K562 (cell line): ENCODE results near the gene ZNF358. TPM values are rescaled to one million over a fixed set of nuclear protein-coding genes. Genes with fewer than 3 reads are reported as not detected.

Experiments
- ATAC-seq: fragments of 200-7000 bp; cut with Tn5 transposase; 3 replicates; pipeline ENCODE4 v1.9.1; 2020; ENCODE audit warnings: moderate library complexity
- BruUV-seq: library from RNA; stranded (reverse); fragments of 400-500 nt; replicated peaks from 2 replicates; lab custom pipeline; 2021; lab: Mats Ljungman, UMichigan
- CTCF ChIA-PET: fragments of 300-600 bp; formaldehyde crosslinking; extraction: SDS; loops from one replicate; lab custom pipeline; 2021; ENCODE audit warnings: low intra/inter-chr PET ratio; lab: Yijun Ruan, JAX
- POLR2A ChIA-PET: fragments of 300-600, 350-650 bp; sonication (Branson Sonifier 250); formaldehyde crosslinking; extraction: SDS; loops from one replicate; lab custom pipeline; 2021; ENCODE audit warnings: antibody characterized with exemption, inconsistent platforms; lab: Yijun Ruan, JAX
- DNase-seq, 4 experiments: peaks; one replicate each; pipeline versions ENCODE4 v3.0.0 to v3.0.0-alpha.2; 2011 to 2018; ENCODE audit warnings: low spot score in 3 of 4, mixed read lengths in 3 of 4; ENCODE audit errors: extremely low read depth in 1 of 4
- FAIRE-seq: peaks from 2 replicates; lab custom pipeline; 2011; peaks lifted over from hg19 to GRCh38; lab: Jason Lieb, UNC
- H2AFZ ChIP-seq: 2 replicates; pipeline ENCODE4 v1.6.0; 2011; ENCODE audit warnings: low read depth, low read length, control low read depth, inconsistent platforms
- H3K27ac ChIP-seq: fragments of 200-600 bp; 3 replicates; pipeline ENCODE4 v1.8.0; 2011; ENCODE audit warnings: low read depth, mild to moderate bottlenecking, control low read depth, inconsistent platforms, low read length, moderate library complexity, mixed read lengths; ENCODE audit errors: extremely low read depth
- H3K27me3 ChIP-seq, 2 experiments: fragments of 300-600 bp in 1 of 2; 2 replicates in 1 of 2; 3 replicates in 1 of 2; pipeline versions ENCODE4 v1.6.0 to v1.8.0; 2011; ENCODE audit warnings: inconsistent platforms in 2 of 2, low read length in 2 of 2, mild to moderate bottlenecking in 1 of 2, mixed read lengths in 1 of 2, moderate library complexity in 1 of 2; ENCODE audit not compliant: control insufficient read depth in 2 of 2, insufficient read depth in 2 of 2
- H3K36me3 ChIP-seq: fragments of 300-600 bp; 3 replicates; pipeline ENCODE4 v1.8.0; 2011; ENCODE audit warnings: mild to moderate bottlenecking, low read length, inconsistent platforms; ENCODE audit not compliant: control insufficient read depth, insufficient read depth
- H3K4me1 ChIP-seq, 2 experiments: fragments of 200-600 bp in 1 of 2; replicated peaks in 1 of 2; 2 replicates in 1 of 2; 3 replicates in 1 of 2; pipeline versions ENCODE4 v1.5.1 to v1.8.0; 2011; ENCODE audit warnings: inconsistent platforms in 2 of 2, low read length in 2 of 2, mild to moderate bottlenecking in 1 of 2, mixed read lengths in 1 of 2, moderate library complexity in 1 of 2; ENCODE audit not compliant: control insufficient read depth in 2 of 2, insufficient read depth in 2 of 2
- H3K4me2 ChIP-seq: 2 replicates; pipeline ENCODE4 v1.6.1; 2011; ENCODE audit warnings: low read length, control low read depth, inconsistent platforms, mixed read lengths; ENCODE audit not compliant: insufficient read depth
- H3K4me3 ChIP-seq: fragments of 200-600 bp; sonication (generic), shearing (Covaris generic); 2 replicates; pipeline ENCODE4 v1.5.1; 2016; ENCODE audit warnings: control low read depth, inconsistent platforms
- H3K79me2 ChIP-seq: fragments of 200-600 bp; 3 replicates; pipeline ENCODE4 v1.8.0; 2011; ENCODE audit warnings: low read length, inconsistent platforms; ENCODE audit not compliant: control insufficient read depth, insufficient read depth
- H3K9ac ChIP-seq, 2 experiments: 2 replicates each; pipeline versions ENCODE4 v1.6.0 to v1.6.1; 2011; ENCODE audit warnings: low read depth in 2 of 2, low read length in 2 of 2, control low read depth in 1 of 2, inconsistent platforms in 1 of 2, mild to moderate bottlenecking in 1 of 2, mixed read lengths in 1 of 2; ENCODE audit not compliant: insufficient read depth in 1 of 2
- H3K9me1 ChIP-seq: one replicate; pipeline ENCODE4 v1.6.0; 2011; ENCODE audit warnings: inconsistent platforms, mild to moderate bottlenecking, low read length, moderate library complexity; ENCODE audit not compliant: control insufficient read depth, insufficient read depth
- H3K9me3 ChIP-seq: replicated peaks from 2 replicates; pipeline ENCODE4 v1.5.1; 2011; ENCODE audit warnings: low read depth, low read length, inconsistent platforms; ENCODE audit not compliant: control insufficient read depth, insufficient read depth
- H4K20me1 ChIP-seq: replicated peaks from 2 replicates; pipeline ENCODE4 v1.6.1; 2011; ENCODE audit warnings: low read length, inconsistent platforms, mixed read lengths; ENCODE audit not compliant: control insufficient read depth, insufficient read depth
- CEBPB ChIP-seq: fragments of 450-650 bp; IDR thresholded peaks from 2 replicates; pipeline ENCODE4 v1.6.1; 2016; ENCODE audit warnings: missing genetic modification characterization, missing compliant biosample characterization
- DACH1 ChIP-seq: fragments of 450-650 bp; IDR thresholded peaks from 2 replicates; pipeline ENCODE4 v1.6.1; 2018; ENCODE audit not compliant: partially characterized antibody
- E2F3 ChIP-seq: fragments of 250-450 bp; sonication (Bioruptor Pico); IDR thresholded peaks from 2 replicates; pipeline ENCODE4 v1.4.0; 2020; ENCODE audit warnings: mild to moderate bottlenecking
- EP300 ChIP-seq: IDR thresholded peaks from 2 replicates; pipeline ENCODE4 v1.6.1; 2012; ENCODE audit warnings: low read length, improper control_type of control experiment
- FOXP4 ChIP-seq: sonication (generic); formaldehyde crosslinking; IDR thresholded peaks from 2 replicates; pipeline ENCODE4 v1.8.0; 2022; ENCODE audit warnings: mild to moderate bottlenecking, missing genetic modification reagents, borderline replicate concordance
- HNRNPH1 ChIP-seq: fragments of 200-400 bp; formaldehyde crosslinking; optimal IDR thresholded peaks from 2 replicates; pipeline ENCODE3; 2017; ENCODE audit warnings: low read depth, mild to moderate bottlenecking, low read length, moderate library complexity
- POLR2H ChIP-seq: IDR thresholded peaks from 2 replicates; pipeline ENCODE4 v1.6.1; 2016; ENCODE audit warnings: missing genetic modification characterization, low read depth, mild to moderate bottlenecking, control low read depth, missing compliant biosample characterization, moderate library complexity
- SMARCE1 ChIP-seq: fragments of 450-650 bp; IDR thresholded peaks from 2 replicates; pipeline ENCODE4 v1.7.1; 2016; ENCODE audit warnings: mild to moderate bottlenecking
- SRSF7 ChIP-seq: fragments of 200-400 bp; formaldehyde crosslinking; optimal IDR thresholded peaks from 2 replicates; pipeline ENCODE3; 2017; ENCODE audit warnings: mild to moderate bottlenecking, low read depth, low read length
- VEZF1 ChIP-seq: fragments of 200-800 bp; sonication (Bioruptor generic); IDR thresholded peaks from 2 replicates; pipeline ENCODE4 v1.6.1; 2017; ENCODE audit warnings: missing genetic modification characterization, missing compliant biosample characterization
- ZNF239 ChIP-seq: fragments of 250-450 bp; sonication (Bioruptor Pico); IDR thresholded peaks from 2 replicates; pipeline ENCODE4 v1.4.0; 2020; ENCODE audit warnings: mild to moderate bottlenecking
- WGBS: fragments of 100-300 bp; shearing (Covaris generic); methylation state at CpG from one replicate; pipeline ENCODE4 v1.1.6; 2016; ENCODE audit warnings: low coverage, mixed read lengths; ENCODE audit not compliant: insufficient coverage; ENCODE audit errors: missing lambda C conversion rate; 5-methylcytosine and 5-hydroxymethylcytosine counted together
- in situ Hi-C: fragments of 300-500 bp; cut with MboI; formaldehyde crosslinking; loops from 4 replicates; pipeline ENCODE4 v1.15.0; 2018; ENCODE audit warnings: inconsistent platforms, mixed read lengths
- intact Hi-C: fragments of 100-400 bp; cut with micrococcal nuclease; formaldehyde crosslinking; loops from 2 replicates; pipeline ENCODE4 v1.14.2; 2022
- polyA plus RNA-seq, 8 experiments: library from polyadenylated mRNA; depleted of rRNA in 4 of 8; stranded (reverse) in 5 of 8; unstranded in 3 of 8; fragments of >200 nt; fragmentation: Nextera tagmentation in 2 of 8; fragmentation: Illumina TruSeq in 1 of 8; extraction: Ambion mirVana in 2 of 8; extraction: Trizol in 1 of 8; gene quantifications; 2 replicates each; pipeline versions ENCODE4 v1.2.1 to v1.2.3, GENCODE V29; 2011 to 2014; ENCODE audit warnings: inconsistent platforms in 1 of 8, missing spikeins in 1 of 8
- total RNA-seq, 7 experiments: library from RNA; depleted of rRNA in 6 of 7; stranded (reverse); fragments of >200 nt in 6 of 7; fragmentation: Illumina TruSeq in 2 of 7; extraction: Trizol in 2 of 7; gene quantifications; 2 replicates each; pipeline versions ENCODE4 v1.2.1 to v1.2.3, GENCODE V29; 2011 to 2021; ENCODE audit warnings: low replicate concordance in 1 of 7
- TF ChIP-seq, protein P1 (sequence below): IDR thresholded peaks from 2 replicates; pipeline ENCODE4 v1.6.1; 2016; ENCODE audit warnings: missing genetic modification characterization, missing compliant biosample characterization
- TF ChIP-seq, protein P2 (sequence below), 2 experiments: fragments of 150-350 bp in 1 of 2; IDR thresholded peaks; 2 replicates each; pipeline ENCODE4 v1.6.1; 2012 to 2016; ENCODE audit warnings: low read depth in 2 of 2, low read length in 2 of 2, mild to moderate bottlenecking in 1 of 2, moderate library complexity in 1 of 2

ZNF358 gene
- total and polyA plus RNA-seq, 9 of the 15 experiments (the other 6 are each of a cell fraction or from before 2014, with no cell fraction given): 0.04 to 17.2 (median 4.9) TPM

DNA sequence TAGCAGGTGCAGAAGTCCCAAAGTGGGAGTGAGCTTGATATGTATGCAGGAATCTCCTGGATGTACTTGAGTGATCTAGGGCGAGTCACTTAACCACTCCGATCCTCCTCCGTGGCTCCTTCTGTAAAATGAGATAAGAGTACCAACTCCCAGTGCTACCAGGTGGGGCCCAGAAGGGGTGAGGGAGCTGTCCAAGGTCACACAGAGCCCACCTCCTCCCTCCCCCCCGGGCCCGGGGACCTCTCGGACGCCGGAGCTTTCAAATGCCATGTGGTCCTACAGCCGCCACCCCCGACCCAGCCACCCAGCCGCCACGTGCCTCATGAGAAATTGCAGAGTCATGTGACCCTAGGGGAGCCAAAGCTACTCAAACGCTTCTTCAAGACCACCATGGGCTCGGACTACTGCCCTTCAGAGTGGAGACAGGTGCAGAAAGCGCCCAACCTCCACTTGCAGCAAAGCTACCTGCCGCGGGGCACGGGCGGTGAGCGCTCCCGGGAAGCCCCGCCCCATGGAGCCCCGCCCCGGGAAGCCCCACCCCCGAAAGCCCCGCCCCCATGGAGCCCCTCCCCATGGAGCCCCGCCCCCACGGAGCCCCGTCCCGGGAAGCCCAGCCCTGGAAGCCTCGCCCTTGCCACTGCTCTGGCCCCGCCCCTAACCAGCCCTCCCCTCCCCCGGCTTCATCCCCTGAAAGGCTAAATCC, 10.1 kb upstream of the ZNF358 start:
- peak; percentile 79 to 95 (median 94) for DNase-seq
- no peaks in the 10 kb centered on the region for H3K9me3 ChIP-seq
- 0% methylated on average over 11 of the region's 33 CpGs for WGBS
- ChIA-PET POLR2A (interaction anchor here (0.6 to 1.6 kb wide), 3 partner anchors 8 to 122 kb away, joined by 3 to 4 read pairs (median 4); a partner anchor contains a TSS), CTCF (no interaction called here)
- H3K36me3 ChIP-seq: no peaks in the 10 kb centered on the region
- peak overlapping the region; percentile 79 for H3K27ac ChIP-seq
- H3K4me2 ChIP-seq: peak overlapping the region; percentile 90
- in situ Hi-C loops (no loop called here), intact Hi-C loops (no loop called here)
- BruUV-seq: TSS peak; percentile 89
- H4K20me1 ChIP-seq: no peaks in the 10 kb centered on the region
- no peaks in the 10 kb centered on the region for H3K79me2 ChIP-seq
- FAIRE-seq: peak; percentile 82
- H3K9ac ChIP-seq: peak overlapping the region; percentile 66 to 80
- H3K27me3 ChIP-seq: no peaks in the 10 kb centered on the region
- no peaks in the 10 kb centered on the region for H3K9me1 ChIP-seq
- ATAC-seq: peak; percentile 67
- H2AFZ ChIP-seq: peak overlapping the region; percentile 97
- peaks cover 18 to 47% of the 10 kb centered on the region in 2 experiments; a peak in 4 of 5 replicates for H3K4me1 ChIP-seq
- peak overlapping the region; percentile 51 for H3K4me3 ChIP-seq
- TF ChIP-seq E2F3 (CRISPR knock-in tag): no peak
- TF ChIP-seq, protein P1, sequence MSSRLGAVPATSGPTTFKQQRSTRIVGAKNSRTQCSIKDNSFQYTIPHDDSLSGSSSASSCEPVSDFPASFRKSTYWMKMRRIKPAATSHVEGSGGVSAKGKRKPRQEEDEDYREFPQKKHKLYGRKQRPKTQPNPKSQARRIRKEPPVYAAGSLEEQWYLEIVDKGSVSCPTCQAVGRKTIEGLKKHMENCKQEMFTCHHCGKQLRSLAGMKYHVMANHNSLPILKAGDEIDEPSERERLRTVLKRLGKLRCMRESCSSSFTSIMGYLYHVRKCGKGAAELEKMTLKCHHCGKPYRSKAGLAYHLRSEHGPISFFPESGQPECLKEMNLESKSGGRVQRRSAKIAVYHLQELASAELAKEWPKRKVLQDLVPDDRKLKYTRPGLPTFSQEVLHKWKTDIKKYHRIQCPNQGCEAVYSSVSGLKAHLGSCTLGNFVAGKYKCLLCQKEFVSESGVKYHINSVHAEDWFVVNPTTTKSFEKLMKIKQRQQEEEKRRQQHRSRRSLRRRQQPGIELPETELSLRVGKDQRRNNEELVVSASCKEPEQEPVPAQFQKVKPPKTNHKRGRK (tag): no peak
- TF ChIP-seq HNRNPH1: no peak
- no peak for TF ChIP-seq DACH1
- no peak for TF ChIP-seq CEBPB (tag)
- TF ChIP-seq, protein P2, sequence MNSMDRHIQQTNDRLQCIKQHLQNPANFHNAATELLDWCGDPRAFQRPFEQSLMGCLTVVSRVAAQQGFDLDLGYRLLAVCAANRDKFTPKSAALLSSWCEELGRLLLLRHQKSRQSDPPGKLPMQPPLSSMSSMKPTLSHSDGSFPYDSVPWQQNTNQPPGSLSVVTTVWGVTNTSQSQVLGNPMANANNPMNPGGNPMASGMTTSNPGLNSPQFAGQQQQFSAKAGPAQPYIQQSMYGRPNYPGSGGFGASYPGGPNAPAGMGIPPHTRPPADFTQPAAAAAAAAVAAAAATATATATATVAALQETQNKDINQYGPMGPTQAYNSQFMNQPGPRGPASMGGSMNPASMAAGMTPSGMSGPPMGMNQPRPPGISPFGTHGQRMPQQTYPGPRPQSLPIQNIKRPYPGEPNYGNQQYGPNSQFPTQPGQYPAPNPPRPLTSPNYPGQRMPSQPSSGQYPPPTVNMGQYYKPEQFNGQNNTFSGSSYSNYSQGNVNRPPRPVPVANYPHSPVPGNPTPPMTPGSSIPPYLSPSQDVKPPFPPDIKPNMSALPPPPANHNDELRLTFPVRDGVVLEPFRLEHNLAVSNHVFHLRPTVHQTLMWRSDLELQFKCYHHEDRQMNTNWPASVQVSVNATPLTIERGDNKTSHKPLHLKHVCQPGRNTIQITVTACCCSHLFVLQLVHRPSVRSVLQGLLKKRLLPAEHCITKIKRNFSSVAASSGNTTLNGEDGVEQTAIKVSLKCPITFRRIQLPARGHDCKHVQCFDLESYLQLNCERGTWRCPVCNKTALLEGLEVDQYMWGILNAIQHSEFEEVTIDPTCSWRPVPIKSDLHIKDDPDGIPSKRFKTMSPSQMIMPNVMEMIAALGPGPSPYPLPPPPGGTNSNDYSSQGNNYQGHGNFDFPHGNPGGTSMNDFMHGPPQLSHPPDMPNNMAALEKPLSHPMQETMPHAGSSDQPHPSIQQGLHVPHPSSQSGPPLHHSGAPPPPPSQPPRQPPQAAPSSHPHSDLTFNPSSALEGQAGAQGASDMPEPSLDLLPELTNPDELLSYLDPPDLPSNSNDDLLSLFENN (IDR thresholded peaks at IDR 0.05; ENCODE audit: low read depth in 2 of 2, low read length in 2 of 2): no peak
- no peak for TF ChIP-seq SRSF7
- TF ChIP-seq SMARCE1: no peak
- TF ChIP-seq POLR2H (tag): no peak
- TF ChIP-seq EP300: peak; percentile 48; the same call in 1 of the 2 replicates
- peak; percentile 67 for TF ChIP-seq VEZF1 (CRISPR knock-in tag)
- 0 out of 2 replicates have a peak, but pooled peaks have one; percentile 24 for TF ChIP-seq FOXP4 (CRISPR knock-in tag)
- no peak for TF ChIP-seq ZNF239
